Epithelial cell of prostate (primary cell): ENCODE measurements around the gene ULK1.
A peak's percentile ranks its signal among the peaks of the same experiment; 100 is the strongest.
"Not testable (repeated sequence)": the region's sequence is repeated elsewhere in the genome, so short reads cannot be mapped to it uniquely, and the experiment has no call there.

ENCODE experiments used
- DNase-seq: peaks from one replicate; pipeline ENCODE4 v3.0.0-alpha.2; 2011; ENCODE audit warnings: low read depth, low spot score
- H3K27ac ChIP-seq: fragments of 450-650 bp; 2 replicates; pipeline ENCODE4 v1.5.1; 2017; ENCODE audit warnings: mild to moderate bottlenecking

The ULK1 gene

DNA sequence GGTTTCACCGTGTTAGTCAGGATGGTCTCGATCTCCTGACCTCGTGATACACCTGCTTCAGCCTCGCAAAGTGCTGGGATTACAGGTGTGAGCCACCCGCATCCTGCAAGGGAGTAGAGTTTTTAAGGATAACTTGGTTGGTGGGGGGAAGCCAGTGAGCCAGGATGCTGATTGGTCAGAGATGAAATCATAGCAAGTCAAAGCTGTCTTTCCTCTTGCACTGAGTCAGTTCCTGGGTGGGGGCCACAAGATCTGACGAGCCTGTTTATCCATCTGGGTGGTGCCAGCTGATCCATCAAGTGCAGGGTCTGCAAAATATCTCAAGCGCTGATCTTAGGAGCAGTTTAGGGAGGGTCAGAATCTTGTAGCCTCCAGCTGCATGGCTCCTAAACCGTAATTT, 9.3 kb upstream of the ULK1 start:
- not testable (repeated sequence) for DNase-seq
- H3K27ac ChIP-seq: peak overlapping the region; percentile 30

DNA sequence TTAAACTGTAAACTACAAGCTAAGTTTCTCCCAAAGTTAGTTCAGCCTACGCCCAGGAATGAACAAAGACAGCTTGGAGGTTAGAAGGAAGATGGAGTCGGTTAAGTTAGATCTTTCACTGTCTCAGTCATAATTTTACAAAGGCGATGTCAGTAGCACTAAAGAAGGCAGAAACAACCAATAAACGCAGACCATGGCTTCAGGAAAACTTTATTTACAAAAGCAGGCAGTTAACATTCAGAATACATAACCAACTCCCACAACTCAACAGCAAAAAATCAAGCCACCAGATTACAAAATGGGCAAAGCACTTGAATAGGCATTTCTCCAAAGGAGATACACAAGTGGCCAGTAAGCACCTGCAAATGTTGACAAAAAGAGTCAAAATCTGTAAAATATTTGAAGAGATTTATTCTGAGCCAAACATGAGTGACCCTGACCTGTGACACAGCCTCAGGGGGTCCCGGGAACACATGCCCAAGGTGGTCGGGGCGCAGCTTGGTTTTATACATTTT, 8.8 kb upstream of the ULK1 start:
- no peak for DNase-seq
- peak overlapping the region; percentile 30 for H3K27ac ChIP-seq

DNA sequence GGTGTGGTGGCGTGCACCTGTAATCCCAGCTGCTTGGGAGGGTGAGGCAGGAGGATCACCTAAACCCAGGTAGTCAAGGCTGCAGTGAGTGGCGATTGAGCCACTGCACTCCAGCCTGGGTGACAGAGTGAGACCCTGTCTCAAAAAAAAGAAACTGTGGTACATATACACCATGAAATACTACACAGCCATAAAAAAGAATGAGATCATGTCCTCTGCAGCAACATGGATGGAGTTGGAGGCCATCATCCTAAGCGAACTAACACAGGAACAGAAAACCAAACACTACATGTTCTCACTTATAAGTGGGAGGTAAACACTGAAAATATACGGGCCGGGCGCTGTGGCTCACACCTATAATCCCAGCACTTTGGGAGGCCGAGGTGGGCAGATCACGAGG, 2.7 kb upstream of the ULK1 start:
- not testable (repeated sequence) for DNase-seq, H3K27ac ChIP-seq

GRCh38 chr12:131892711-131893604, 1.5 kb upstream of the ULK1 start:
- DNase-seq: no peak
- no peak overlapping the region for H3K27ac ChIP-seq

- H3K27ac ChIP-seq: no peak overlapping the region
- no peak for DNase-seq
Measured at GRCh38 chr12:131893605-131894312, 663 bp upstream of the ULK1 start.

- no peak for DNase-seq
- H3K27ac ChIP-seq: peak overlapping the region; percentile 74
Measured at GRCh38 chr12:131894981-131895639, 688 bp downstream of the ULK1 start.

GRCh38 chr12:131895640-131896079, 1.2 kb downstream of the ULK1 start:
- DNase-seq: no peak
- peak overlapping the region; percentile 74 for H3K27ac ChIP-seq

DNA sequence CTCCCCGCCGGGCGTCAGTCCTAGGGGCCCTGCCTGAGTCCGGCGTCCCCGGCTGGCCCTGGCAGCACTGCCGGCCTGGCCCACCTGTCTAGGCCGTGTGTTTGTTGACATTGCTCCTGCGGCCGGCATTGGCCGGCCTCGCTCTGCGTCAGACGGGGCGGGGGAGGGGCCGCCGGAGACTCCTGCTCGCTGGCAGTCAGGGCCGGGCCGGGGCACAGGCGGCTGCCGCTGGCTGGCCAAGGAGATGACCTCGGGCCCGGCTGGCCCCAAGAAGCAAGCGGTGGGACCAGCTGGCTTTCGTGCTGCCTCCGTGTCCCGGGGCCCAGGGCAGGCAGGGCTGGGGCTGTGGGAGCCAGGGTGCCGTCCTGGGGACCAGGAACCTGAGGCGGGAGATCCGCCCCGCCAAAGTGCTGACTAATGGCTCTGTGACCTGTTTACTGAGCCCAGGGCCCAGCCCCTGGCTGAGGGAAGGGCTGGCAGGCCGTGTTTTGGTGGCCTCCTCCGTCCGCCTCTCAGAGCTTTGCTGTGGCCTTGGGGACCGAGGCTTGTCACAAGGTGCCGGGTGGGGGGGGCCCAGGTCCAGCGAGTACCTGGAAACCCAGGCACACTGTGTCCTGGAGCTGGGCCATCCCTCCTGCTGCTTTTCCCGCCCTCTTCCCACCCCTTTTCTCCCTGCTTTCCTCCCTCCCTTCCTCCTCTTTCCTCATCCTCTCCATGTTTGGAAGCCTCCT, 1.8 kb downstream of the ULK1 start:
- DNase-seq: no peak
- H3K27ac ChIP-seq: peak overlapping the region; percentile 74

DNA sequence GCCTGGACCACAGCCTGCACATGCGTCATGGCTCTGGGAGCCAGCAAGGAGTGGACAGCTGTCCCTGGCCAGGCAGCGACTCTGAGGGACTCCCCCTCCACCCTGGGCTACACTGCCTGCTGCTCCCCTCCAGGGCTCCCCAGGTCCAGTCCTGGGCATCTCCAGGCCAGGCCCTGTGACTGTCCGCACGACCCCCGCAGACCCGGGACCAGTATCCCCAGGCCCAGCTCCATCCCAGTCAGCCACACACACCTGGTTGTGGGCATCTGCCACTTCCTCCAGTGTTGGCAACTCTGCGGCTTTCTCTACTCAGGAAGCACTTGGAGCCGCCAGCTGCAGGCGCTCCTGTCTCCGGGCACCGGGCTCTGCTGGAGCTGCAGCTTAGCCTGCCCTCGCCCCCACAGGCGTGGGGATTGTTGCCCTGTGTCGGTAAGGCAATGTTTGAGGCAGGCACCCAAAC, 2.4 kb downstream of the ULK1 start:
- no peak for DNase-seq
- H3K27ac ChIP-seq: peak overlapping the region; percentile 74

DNA sequence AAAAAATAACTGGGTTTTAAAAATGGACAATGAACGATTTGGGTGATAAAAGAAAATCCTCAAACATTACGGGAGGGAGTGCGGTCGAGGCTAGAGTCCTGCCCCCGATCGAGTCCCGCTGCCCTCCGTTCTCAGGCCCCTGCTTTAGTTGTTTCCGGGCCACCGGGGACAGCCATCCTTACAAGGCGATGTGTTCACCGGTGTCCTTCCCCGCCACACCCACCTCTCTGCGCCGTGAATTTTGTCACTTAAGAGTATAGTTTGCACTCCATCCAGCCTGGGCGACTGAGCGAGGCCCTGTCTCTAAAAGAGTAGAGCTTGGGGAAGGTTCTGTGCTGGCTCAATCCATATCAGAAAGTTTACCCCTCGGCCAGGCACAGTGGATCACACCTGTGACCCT, 2.9 kb downstream of the ULK1 start:
- DNase-seq: no peak
- H3K27ac ChIP-seq: no peak overlapping the region

DNA sequence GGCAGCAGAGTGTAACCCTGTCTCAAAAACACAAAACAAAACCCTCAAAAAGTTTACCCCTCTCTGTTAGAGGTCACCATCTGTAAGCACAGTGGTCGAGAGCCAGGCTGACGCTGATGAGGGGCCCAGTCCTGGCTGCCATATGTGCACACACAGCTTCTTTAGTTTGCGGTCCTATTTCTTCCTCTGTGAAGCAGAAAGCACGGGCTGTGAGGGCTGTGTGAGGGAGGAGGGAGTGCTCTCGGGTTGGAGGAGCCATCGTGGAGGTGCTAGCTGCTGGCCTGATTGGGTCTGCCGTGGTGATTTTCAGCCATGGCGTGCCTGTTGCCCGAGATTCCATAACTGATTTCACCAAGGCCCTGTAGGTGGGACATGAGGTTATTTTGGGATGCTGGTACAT, 3.5 kb downstream of the ULK1 start:
- no peak overlapping the region for H3K27ac ChIP-seq
- DNase-seq: no peak

- no peak for DNase-seq
- no peak overlapping the region for H3K27ac ChIP-seq
Measured at GRCh38 chr12:131900397-131900796, 6.0 kb downstream of the ULK1 start.

DNA sequence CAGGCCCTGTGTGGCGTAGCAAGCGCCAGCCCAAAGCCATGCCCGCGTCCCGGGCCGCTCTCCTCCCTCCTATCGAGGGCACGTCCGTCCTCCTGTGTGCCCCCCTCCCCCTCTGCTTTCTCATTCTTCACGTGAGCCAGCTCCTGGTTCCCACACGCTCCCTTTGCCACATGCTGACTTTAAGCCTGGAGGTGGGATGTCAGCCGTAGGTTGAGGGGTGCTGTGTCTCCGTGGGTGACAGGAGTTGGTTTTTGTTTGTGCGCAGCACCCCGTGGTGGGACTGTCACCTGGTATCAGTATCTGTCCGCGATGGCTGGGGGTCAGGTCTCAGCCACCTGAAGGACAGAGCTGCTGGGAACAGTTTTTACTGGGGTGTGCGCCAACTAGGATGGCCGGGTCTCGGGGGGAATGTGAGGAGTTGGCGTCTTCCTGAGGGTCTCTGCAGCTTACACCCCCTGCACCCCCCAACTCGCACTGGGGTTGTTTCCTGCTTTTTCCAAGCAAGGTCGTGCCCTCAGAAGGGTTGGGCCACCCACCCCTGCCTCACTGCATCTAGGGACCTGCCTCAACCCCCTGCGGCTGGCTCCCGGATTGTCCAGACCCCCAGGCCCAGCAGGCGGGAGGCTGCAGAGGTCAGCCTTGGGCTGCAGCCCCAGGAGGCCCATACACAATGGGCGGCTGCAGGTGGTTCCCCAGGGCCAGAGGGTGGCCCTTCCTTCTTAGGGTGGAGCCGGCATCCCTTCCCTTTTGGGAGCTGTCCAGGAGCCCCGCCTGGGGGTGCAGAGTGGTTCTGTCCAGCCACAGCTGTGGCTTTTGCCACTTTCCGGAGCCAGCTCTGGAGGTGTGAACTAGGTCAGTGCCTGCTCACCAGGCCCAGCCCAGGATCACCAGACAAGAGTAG, 7.3 kb downstream of the ULK1 start:
- no peak overlapping the region for H3K27ac ChIP-seq
- no peak for DNase-seq

GRCh38 chr12:131902332-131903241, 8.2 kb downstream of the ULK1 start:
- no peak overlapping the region for H3K27ac ChIP-seq
- no peak for DNase-seq

DNA sequence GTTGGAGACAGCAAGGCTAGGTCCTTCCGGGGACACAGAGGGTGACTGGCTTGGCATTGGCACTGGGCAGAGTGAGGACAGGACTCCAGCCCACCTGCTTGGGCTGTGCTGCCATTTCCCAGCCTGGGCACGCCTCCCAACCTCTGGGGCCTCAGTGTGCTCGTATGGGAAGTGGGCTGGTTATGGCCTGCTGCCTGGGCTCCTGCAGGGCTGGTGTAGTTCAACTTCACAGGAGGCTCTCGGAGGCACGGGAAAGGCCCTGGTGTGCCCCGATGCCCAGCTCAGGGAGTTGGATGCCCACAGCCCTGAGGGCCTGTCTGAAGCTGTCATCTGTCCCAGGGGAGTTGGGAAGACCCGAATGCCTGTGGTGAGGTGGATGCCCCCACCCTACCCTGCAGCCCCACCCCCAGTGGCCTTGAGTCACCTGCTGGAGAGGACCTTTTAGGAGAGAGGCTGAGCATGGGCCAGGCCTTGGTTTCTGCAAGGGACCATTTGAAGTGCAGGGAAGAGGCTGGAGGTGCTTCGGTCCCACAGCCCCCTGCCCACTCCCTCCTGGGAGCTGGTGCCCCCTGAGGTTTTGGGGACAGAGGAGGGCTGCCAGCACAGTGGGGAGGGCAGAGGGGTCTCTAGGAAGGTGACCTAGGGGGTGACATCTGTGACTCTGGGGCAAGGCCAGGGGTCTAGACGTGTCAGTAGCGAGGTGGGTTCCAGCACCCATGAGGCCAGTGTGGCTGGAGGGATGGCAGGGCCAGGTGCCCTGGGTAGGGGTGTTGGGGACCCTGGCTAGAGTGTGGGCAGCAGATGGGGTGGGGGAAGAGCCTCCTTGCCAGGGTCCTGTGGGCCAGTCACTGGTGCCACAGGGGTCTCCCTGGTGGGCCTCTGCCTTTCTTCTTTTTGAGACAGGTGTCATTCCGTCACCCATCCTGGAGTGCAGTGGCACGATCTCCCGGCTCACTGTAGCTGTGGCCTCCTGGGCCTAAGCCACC, 9.1 kb downstream of the ULK1 start:
- H3K27ac ChIP-seq: no peak overlapping the region
- DNase-seq: no peak

- no peak for DNase-seq
- no peak overlapping the region for H3K27ac ChIP-seq
Measured at GRCh38 chr12:131904346-131904745, 9.9 kb downstream of the ULK1 start.

GRCh38 chr12:131905081-131905629, 10.7 kb downstream of the ULK1 start:
- no peak for DNase-seq
- no peak overlapping the region for H3K27ac ChIP-seq
